CD4-positive, alpha-beta T cell treated with Interferon gamma for 1 hour (primary cell): ENCODE measurements around the gene NTRK1.

Source experiments
- DNase-seq: peaks from one replicate; pipeline ENCODE4 v3.0.0-alpha.2; 2020

The NTRK1 gene

GRCh38 chr1:156883919-156884318 is 23.3 kb downstream of the NTRK1 start:
- DNase-seq, result no peak

GRCh38 chr1:156884560-156885184 is 24.0 kb downstream of the NTRK1 start:
- DNase-seq, result no peak

DNA sequence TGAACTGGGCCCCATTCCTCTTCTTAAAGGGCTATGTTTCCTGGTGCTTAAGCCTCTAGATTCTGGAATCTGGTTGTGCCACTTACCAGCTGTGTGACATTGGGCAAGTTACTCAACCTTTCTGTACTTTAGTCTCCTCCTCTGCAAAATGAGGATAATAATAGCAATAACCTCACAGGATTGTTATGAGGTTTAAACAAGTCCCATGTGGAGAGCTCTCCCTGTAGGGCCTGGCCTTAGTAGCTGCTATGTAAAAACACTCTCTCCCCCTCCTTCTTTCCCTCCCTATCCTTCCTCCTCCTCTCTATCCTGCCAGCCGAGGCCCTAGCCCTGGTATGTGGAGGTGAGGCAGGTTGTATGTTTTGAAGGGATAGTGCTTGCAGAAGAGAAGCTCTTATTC is 24.6 kb downstream of the NTRK1 start:
- no peak for DNase-seq

GRCh38 chr1:156885880-156886355 is 25.3 kb downstream of the NTRK1 start:
- no peak for DNase-seq

DNA sequence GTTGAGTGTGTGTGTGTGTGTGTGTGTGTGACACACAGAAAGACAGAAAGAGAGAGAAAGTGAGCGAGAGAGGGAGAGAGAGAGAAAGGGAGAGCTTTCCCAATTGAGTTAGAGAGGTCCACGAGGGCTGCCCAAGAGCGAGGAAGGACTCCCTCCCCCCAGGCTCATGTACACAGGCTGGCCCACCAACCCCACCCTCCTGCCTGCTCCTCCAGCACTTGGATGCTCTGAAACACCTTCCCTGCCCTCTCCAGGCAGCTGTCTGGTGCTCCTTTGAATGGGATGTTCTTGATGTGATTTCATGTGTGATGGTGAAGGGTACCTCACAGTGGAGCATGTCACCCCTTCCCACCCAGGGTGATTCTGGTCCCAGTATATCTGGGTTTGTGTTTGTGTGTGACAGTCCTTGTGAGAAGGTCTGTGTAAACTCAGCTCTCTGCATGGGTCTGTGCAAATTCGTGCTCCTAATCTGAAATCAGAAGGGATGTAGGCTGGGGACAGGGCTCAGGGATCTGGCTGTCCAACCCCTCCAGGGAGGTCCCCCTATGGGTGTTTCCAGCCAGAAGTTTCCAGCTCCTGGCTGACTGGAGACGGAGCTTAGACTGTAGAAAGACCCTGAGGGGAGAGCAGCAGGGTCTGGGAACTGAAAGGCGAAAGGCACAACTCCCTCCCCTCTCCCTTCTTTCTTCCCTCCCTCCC is 26.1 kb downstream of the NTRK1 start:
- DNase-seq, result no peak

DNA sequence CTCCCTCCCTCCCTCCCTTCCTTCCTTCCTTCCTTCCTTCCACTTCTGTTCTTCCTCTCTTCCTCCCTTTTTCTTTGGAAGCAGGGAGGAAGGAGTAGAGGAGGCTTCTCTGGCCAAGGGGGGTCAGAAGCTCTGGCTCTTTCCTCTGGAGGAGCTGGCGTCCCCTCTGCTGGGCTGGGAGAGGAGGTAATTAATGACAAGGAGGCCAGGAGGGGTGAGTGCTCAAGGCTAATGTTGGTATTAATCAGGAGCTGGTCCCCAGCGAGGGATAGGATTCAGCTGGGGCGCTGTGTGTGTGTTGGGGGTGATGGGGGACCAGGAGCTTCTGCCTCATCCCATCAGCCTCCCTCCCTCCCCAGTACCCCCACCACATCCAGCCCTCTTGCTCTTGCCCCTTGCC is 26.7 kb downstream of the NTRK1 start:
- DNase-seq, result no peak

- DNase-seq, result no peak
Observed at GRCh38 chr1:156887734-156888133, 27.1 kb downstream of the NTRK1 start.

DNA sequence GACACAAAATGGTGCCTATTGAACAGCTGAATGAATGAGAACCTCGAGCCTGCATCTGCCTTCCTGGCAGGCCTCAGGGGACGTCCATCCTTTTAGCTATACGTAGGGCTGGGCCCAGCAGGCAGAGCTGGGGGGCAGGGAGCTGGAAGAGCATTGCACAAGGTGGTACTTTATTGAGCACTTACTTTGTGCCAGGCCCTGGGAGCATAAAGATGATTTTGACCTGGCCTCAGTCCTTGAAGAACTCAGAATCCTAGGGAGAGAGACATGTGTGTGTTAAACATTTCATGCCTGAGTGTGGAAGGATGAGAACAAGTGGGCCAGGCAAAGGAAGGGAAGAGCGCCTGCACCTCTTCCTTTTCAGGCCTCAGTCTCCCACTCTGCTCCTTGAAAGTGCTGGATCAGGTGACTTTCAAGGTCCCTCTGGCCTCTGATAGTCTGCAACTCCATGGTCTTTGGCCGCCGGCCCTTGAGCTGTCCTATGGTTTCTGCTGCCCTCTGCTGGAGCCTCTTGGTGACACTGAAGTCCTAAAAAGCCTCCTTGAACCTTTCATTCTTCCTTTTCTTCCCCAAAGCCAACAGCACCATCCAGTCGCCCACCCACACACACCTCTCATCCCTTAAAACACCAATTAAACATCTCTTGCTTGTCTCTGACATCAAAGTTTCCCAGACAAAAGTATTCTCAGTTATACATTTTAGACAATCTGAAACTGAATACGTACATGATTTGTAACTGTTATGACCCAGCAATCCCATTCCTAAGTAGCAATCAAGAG is 29.3 kb downstream of the NTRK1 start:
- peak; percentile 40 for DNase-seq

GRCh38 chr1:156892190-156893047 is 31.8 kb downstream of the NTRK1 start:
- DNase-seq, result peak; percentile 82

DNA sequence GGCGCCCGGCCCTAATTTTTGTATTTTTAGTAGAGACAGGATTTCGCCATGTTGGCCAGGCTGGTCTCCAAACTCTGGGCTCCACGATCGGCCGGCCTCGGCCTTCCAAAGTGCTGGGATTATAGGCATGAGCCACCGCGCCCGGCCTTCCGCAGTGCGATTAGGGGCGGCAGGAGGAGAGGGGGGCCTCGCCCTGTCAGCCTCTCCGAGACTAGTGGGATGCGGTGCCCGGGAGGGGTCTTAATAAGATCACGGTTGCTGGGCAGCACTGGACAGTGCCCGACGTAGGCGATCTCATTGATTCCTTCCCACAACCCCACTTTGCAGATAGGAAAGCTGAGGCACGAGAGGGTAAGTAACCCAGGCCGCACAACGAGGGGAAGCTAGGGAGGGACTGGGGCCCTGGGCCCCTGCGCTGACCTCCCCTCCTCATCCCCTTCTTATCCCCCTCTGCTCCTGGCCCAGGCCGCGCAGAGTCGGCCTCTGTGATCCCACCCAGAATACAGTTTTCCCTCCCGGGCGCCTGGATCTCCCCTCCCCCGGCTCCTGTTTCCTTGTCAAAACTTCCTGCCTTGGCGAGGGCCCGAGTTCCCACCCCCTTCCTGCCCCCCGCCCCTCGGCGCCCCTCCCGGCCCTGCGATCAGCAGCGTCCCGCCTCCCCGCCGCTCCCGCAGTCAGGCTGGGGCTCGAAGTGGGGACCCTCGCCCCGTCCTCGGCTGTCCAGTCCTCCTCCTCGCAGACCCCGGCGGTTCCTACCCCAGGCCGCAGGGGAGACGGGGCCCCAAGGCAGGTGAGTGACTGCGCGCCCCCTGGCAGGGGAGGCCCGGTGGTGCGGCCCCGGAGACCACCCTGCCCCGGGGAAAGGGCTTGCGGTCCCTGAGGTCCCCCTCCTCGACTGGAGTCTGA is 32.6 kb downstream of the NTRK1 start, which contains the start of gene PEAR1:
TSS of gene PEAR1 (plus strand) at position 671 of the 906 bp plus-strand sequence. CDS start 10,209 bp downstream, outside the sequence.
- no peak for DNase-seq

GRCh38 chr1:156894001-156894400 is 33.3 kb downstream of the NTRK1 start:
- DNase-seq, result no peak

DNA sequence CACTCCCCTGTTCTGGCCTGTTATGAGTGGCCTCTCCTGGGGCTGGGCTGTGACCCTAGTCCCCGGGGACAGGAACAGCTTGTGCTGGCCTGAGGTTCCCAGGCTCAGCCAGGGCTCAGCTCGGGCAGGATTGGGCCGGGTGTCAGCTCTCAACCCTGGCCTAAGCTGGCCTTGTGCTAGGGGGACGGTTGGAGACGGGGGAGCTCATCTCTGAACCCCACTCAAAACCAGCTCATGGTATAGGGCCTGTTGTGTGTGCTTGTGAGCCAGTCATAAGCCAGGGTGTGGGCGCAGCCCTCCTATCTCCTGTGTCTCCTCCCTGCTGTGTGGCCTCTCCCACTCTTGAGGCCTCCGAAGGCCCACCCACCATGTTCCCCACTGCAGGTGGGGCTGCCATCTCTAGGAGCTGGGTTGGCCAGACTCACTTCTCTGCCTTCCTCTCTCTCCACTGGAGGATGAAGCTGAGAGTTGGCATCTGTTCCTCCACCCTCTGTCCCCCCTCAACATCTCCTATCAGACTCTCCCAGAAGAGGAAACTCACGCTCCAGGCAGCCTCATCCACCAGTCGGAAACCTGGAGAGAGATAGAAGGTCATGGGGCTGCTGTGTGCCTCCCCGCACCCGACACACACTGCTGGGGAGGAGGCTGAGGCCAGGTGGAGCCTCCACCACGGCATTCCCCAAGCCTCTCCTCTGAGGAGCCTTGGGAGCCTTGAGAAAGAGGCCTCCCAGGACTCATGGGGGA is 34.2 kb downstream of the NTRK1 start:
- no peak for DNase-seq

- DNase-seq, result no peak
Observed at GRCh38 chr1:156895455-156895812, 34.8 kb downstream of the NTRK1 start.

DNA sequence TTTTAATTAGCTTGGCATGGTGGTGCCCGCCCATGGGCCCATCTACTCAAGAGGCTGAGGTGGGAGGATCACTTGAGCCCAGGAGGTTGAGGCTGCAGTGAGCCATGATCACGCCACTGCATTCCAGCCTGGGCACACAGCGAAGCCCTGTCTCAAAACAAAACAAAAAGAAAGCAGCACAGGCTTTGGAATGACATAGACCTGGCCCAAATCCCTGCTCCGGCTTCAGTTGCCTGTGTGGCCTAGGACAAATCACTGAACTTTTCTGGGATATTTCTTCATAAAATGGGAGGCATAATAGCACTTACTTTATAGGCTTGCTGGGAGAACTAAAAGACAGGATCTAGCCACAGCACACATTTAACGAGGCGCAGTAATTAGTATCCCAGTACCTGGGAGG is 35.3 kb downstream of the NTRK1 start:
- DNase-seq, result no peak

GRCh38 chr1:156896490-156897033 is 35.9 kb downstream of the NTRK1 start:
- no peak for DNase-seq

- no peak for DNase-seq
Observed at GRCh38 chr1:156897078-156897825, 36.6 kb downstream of the NTRK1 start.

DNA sequence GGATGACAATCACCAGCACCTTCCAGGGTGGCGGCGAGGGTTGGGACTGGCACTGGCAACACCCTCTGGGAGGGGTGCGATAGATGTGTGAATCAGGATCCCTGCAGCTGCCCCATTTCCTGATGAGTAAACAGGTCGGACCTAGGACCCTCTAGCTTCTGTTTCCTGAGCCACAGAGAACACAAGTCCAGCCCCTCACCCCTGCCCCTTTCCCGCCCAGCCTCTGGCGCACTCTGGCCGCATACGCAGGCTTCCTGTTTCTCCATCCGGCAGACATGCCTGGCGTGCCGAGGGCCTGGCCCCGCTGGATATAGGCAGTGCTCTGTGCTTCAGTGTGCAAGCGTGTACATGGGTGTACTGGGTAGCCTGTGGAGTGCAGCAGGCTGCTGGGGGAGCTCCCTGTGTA is 37.5 kb downstream of the NTRK1 start:
- no peak for DNase-seq

DNA sequence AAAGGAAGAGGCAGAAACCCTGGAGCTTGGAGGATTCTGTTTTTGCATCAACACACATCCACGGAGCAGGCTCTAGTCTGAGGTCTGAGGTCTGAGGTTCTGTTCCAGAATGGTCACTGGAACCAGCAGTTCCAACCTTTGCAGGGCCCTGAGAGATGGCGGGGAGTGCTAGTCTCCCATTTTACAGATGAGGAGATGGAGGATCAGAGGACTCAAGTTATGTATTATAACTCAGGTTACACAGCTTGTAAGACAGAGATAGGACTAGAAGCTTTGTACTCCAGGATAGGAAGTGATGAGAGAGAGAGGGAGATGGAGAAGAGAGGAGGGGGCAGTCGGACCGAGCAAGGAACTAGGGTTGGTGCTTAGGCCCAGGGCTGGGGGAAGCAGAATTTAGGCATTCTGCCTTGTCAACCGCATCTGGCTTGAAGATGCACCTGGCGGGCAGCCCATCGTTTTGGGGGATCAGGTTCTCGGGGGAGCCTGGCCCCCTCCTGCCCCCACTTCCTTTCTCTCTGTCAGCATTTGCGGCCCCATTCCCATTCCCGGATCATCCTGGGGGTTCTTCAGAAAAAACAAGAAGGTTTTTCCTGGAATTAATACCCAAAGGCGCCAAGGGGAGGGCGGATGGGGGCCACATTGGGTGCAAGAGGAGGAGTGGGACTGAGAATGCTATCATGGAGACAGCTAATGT is 38.5 kb downstream of the NTRK1 start:
- no peak for DNase-seq
